Erythroblast (primary cell): Measurements from ENCODE around the gene CENPF.

Experiments used
- DNase-seq, 2 experiments: peaks; one replicate each; lab custom pipeline; 2025; lab: John Stamatoyannopoulos, UW
- GATA1 ChIP-seq: IDR thresholded peaks from 2 replicates; pipeline ENCODE4 v1.6.1; 2011; ENCODE audit warnings: low read depth, mild to moderate bottlenecking, control low read depth, low read length, moderate library complexity
- POLR2A ChIP-seq: IDR thresholded peaks from 2 replicates; pipeline ENCODE4 v1.6.1; 2011; ENCODE audit warnings: mild to moderate bottlenecking, low read length

The CENPF gene

DNA sequence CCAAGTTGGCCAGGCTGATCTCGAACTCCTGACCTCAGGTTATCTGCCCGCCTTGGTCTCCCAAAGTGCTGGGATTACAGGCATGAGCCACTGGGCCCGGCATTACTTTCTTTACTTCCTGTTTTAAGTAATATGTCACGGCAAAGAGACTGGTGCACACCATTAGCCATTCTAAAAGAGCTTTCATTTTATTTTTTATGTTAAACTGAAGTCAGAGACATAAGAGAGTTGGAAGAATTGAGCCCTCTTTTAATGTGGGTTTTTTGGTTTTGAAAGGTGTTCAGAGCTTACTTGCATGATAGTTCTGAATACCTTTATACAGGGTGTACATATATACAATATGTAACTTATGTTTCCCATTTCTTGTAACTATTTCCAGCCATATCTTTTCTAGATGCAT, 14.3 kb downstream of the CENPF start:
- no peak for DNase-seq
- no peak for TF ChIP-seq POLR2A
- TF ChIP-seq GATA1, result no peak

GRCh38 chr1:214617843-214618242, 14.8 kb downstream of the CENPF start:
- DNase-seq, result no peak
- TF ChIP-seq POLR2A (no peak), GATA1 (no peak)

DNA sequence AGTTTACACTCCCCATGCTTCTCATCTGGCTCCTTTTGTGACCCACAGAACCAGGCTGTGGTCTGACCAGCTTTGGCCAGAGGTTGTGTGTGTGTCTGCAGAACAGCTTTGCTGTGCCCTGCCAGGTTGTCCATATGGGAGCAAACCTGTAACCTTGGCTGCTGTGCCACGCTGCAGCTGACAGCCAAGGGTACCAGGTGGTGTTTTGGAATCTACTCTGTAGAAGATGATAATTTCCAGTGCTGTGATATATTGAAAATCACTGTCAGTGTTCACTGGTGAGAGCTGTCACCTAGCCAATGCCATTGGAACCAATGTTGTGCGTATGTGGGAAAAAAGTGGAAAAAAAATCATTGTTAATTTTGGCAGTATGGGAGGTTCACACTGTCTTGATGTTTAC, 18.2 kb downstream of the CENPF start:
- TF ChIP-seq POLR2A (no peak), GATA1 (no peak)
- DNase-seq, result no peak

DNA sequence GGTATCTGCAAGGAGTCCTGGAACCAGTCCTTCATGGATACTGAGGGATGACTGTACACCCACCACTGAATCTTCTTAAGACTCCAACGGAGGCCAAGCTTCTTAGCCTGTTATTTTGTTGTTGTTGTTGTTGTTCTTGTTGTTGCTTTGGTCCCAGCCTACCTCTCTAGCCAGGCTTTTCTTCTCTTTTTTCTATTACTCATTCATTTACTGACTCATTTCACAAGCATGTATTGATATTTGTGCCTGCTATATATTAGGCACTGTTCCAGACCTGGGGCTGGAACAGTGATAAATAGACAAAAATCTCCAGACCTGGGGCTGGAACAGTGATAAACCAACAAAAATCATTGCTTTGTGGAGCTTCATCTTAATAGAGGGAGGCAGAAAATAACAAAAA, 20.4 kb downstream of the CENPF start:
- no peak for DNase-seq
- TF ChIP-seq POLR2A (no peak), GATA1 (no peak)

DNA sequence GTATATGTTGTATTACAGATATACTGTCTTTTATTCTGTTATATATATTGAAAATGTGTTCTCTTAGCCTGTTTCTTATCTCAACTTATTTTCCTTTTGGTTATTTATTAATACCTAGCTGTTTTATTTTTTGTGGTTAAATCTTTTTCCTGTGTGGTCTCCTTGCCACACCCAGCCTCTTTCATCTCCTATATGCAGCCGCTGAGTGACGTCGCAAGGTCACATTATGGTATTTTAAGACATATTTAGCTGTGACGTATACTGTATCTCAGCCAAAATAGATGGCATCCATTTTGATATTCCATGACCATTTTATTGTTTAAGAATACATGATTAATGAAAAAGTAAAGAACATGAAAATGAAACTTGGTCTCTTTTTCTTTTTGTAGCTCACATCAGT, 29.1 kb downstream of the CENPF start:
- no peak for DNase-seq
- TF ChIP-seq POLR2A (no peak), GATA1 (no peak)

- no peak for DNase-seq
- no peak for TF ChIP-seq POLR2A
- no peak for TF ChIP-seq GATA1
Measured at GRCh38 chr1:214633686-214634085, 30.7 kb downstream of the CENPF start.

DNA sequence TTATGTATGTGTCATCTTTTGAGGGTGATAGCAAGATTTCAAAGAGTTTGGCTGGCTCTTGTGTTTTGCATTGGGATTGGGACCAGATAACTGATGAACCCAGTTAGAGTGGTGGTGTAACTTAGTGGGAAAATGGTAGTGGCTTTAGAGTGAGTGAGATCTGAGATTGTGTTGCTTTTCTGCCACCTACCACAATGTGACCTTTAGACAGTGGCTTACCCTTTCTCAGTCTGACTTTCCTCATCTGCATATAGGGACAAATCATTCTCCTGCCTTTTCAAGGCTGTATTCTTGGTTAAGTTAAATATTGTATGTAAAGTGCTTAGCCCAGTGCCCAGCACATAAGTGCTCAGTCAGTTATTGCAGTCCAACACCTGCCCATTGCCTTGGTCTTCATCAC, 31.3 kb downstream of the CENPF start:
- no peak for DNase-seq
- TF ChIP-seq GATA1, result no peak
- no peak for TF ChIP-seq POLR2A

- TF ChIP-seq POLR2A (no peak), GATA1 (no peak)
- no peak for DNase-seq
Measured at GRCh38 chr1:214635086-214635485, 32.1 kb downstream of the CENPF start.

- TF ChIP-seq POLR2A, result no peak
- TF ChIP-seq GATA1, result no peak
- DNase-seq, result no peak
Measured at GRCh38 chr1:214635506-214635905, 32.5 kb downstream of the CENPF start.

GRCh38 chr1:214636436-214636835, 33.4 kb downstream of the CENPF start:
- no peak for DNase-seq
- TF ChIP-seq POLR2A (no peak), GATA1 (no peak)

- TF ChIP-seq POLR2A (no peak), GATA1 (no peak)
- DNase-seq, result no peak
Measured at GRCh38 chr1:214637125-214637524, 34.1 kb downstream of the CENPF start.

GRCh38 chr1:214637722-214638458, 34.9 kb downstream of the CENPF start:
- TF ChIP-seq GATA1 (no peak), POLR2A (no peak)
- DNase-seq, result peak; percentile 31 to 50

DNA sequence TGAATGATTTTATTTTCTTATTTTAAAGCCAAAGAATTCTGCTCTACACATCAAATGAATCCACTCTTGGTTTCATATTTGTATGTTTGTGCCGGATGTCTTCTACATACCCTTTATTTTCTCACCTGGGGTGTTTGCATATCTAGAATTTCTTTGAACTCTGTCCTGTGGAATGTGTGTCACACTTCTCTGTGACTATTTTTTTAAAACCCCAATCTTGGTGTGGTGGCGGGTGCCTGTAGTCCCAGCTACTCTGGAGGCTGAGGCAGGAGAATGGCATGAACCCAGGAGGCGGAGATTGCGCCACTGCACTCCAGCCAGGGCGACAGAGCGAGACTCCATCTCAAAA, 35.4 kb downstream of the CENPF start:
- no peak for TF ChIP-seq POLR2A
- no peak for TF ChIP-seq GATA1
- no peak for DNase-seq

- DNase-seq, result no peak
- TF ChIP-seq GATA1 (no peak), POLR2A (no peak)
Measured at GRCh38 chr1:214638997-214639396, 36.0 kb downstream of the CENPF start.
